ENCODE data around the gene C20orf144. TPM values are rescaled to one million over a fixed set of nuclear protein-coding genes. Genes with fewer than 3 reads are reported as not detected.

The C20orf144 gene
- total and polyA plus RNA-seq, 9 of the 15 experiments (the other 6 are each of a cell fraction or from before 2014, with no cell fraction given): 0.04 to 0.23 (median 0.11) TPM; not detected in 2

DNA sequence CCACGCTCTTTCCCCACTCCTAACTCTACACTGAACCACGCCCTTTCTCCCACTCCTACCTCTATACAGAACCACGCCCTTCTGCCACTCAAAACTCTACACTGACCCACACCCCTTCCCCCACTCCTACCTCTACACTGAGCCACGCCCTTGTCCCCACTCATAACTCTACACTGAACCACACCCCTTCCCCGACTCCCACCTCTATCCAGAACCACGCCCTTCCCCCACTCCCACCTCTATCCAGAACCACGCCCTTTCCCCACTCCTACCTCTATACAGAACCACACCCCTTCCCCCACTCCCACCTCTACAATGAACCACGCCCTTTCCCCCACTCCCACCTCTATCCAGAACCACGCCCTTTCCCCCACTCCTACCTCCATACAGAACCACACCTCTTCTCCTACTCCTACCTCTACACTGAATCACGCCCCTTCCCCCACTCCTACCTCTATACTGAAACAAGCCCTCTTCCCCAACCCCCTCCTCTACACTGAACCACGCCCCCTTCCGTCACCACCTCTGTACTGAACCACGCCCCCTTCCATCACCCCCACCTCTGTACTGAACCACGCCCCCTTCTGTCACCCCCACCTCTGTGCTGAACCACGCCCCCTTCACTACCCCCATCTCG lies 47.9 kb downstream of the C20orf144 start (continued):
- TF ChIP-seq ADNP (tag; IDR thresholded peaks at IDR 0.05): no peak
- TF ChIP-seq VEZF1 (CRISPR knock-in tag; IDR thresholded peaks at IDR 0.05): peak; percentile 43
- TF ChIP-seq EZH2 (IDR thresholded peaks at IDR 0.05; ENCODE audit: borderline replicate concordance, low read depth, low read length): no peak
- TF ChIP-seq ZNF311 (CRISPR knock-in tag; IDR thresholded peaks at IDR 0.05): no peak
- TF ChIP-seq TAL1 (IDR thresholded peaks at IDR 0.05): no peak
- TF ChIP-seq RERE (CRISPR knock-in tag; IDR thresholded peaks at IDR 0.05; ENCODE audit: borderline replicate concordance): no peak
- no peak for TF ChIP-seq RBBP5 (IDR thresholded peaks at IDR 0.05; ENCODE audit: borderline replicate concordance, insufficient read depth, low read length, poor library complexity, severe bottlenecking)
- no peak for TF ChIP-seq ZBTB8A (IDR thresholded peaks at IDR 0.05; ENCODE audit: partially characterized antibody)
- TF ChIP-seq PTRF (tag; IDR thresholded peaks at IDR 0.05): no peak
- no peak for TF ChIP-seq TEAD2 (tag; IDR thresholded peaks at IDR 0.05)
- TF ChIP-seq TBL1XR1 (IDR thresholded peaks at IDR 0.05; ENCODE audit: low read length in 2 of 2): no peak
- TF ChIP-seq MYBL2 (IDR thresholded peaks at IDR 0.05; ENCODE audit: low read depth): no peak
- TF ChIP-seq MYBL2 (CRISPR knock-in tag; IDR thresholded peaks at IDR 0.05; ENCODE audit: borderline replicate concordance): no peak
- no peak for TF ChIP-seq ESRRB (CRISPR knock-in tag; IDR thresholded peaks at IDR 0.05; ENCODE audit: borderline replicate concordance)
- TF ChIP-seq KDM2B (CRISPR knock-in tag; IDR thresholded peaks at IDR 0.05): no peak
- TF ChIP-seq DDX20 (tag; IDR thresholded peaks at IDR 0.05; ENCODE audit: low read depth): no peak
- no peak for TF ChIP-seq POLR2AphosphoS5 (IDR thresholded peaks at IDR 0.05; ENCODE audit: control insufficient read depth, insufficient read depth, low read depth, low read length)
- TF ChIP-seq HDAC6 (IDR thresholded peaks at IDR 0.05; ENCODE audit: low read depth, low read length): no peak
- TF ChIP-seq ZNF347 (CRISPR knock-in tag; IDR thresholded peaks at IDR 0.05; ENCODE audit: low read depth): no peak
- no peak for TF ChIP-seq TCF7L2 (IDR thresholded peaks at IDR 0.05; ENCODE audit: low read depth, low read length)
- no peak for TF ChIP-seq MBD2 (IDR thresholded peaks at IDR 0.05; ENCODE audit: borderline replicate concordance, low read depth)
- TF ChIP-seq ZFPM2 (CRISPR knock-in tag; IDR thresholded peaks at IDR 0.05): no peak

All from K562 (cell line).